HepG2 (cell line): ENCODE measurements around the gene TMEM258. TPM values are rescaled to one million over a fixed set of nuclear protein-coding genes. Genes with fewer than 3 reads are reported as not detected.

ENCODE experiments used
- AGO2 ChIP-seq: fragments of 200-400 bp; formaldehyde crosslinking; optimal IDR thresholded peaks from 2 replicates; pipeline ENCODE3; 2017; ENCODE audit warnings: mild to moderate bottlenecking, low read depth, low read length, moderate library complexity
- ARID4A ChIP-seq: sonication (generic); formaldehyde crosslinking; IDR thresholded peaks from 2 replicates; pipeline ENCODE4 v1.5.0; 2020; ENCODE audit warnings: mild to moderate bottlenecking, missing genetic modification reagents, borderline replicate concordance
- CBX5 ChIP-seq: sonication (generic); formaldehyde crosslinking; IDR thresholded peaks from 2 replicates; pipeline ENCODE4 v1.4.0; 2020; ENCODE audit warnings: missing genetic modification reagents, borderline replicate concordance
- DR1 ChIP-seq: sonication (generic); formaldehyde crosslinking; IDR thresholded peaks from 2 replicates; pipeline ENCODE4 v1.8.0; 2021; ENCODE audit warnings: mild to moderate bottlenecking, missing genetic modification reagents, inconsistent platforms
- KIAA2018 ChIP-seq: sonication (generic); formaldehyde crosslinking; IDR thresholded peaks from 2 replicates; pipeline ENCODE4 v1.5.0; 2020; ENCODE audit warnings: mild to moderate bottlenecking, missing genetic modification reagents, borderline replicate concordance
- MAF1 ChIP-seq: sonication (generic); formaldehyde crosslinking; IDR thresholded peaks from 2 replicates; pipeline ENCODE4 v1.5.0; 2020; ENCODE audit warnings: missing genetic modification reagents, borderline replicate concordance
- REPIN1 ChIP-seq: sonication (generic); formaldehyde crosslinking; IDR thresholded peaks from 2 replicates; pipeline ENCODE4 v1.8.0; 2022; ENCODE audit warnings: missing genetic modification reagents, low read depth, mild to moderate bottlenecking, borderline replicate concordance
- YEATS4 ChIP-seq: sonication (generic); formaldehyde crosslinking; IDR thresholded peaks from 2 replicates; pipeline ENCODE4 v1.4.0; 2020; ENCODE audit warnings: missing genetic modification reagents, borderline replicate concordance
- ZBTB4 ChIP-seq: sonication (generic); formaldehyde crosslinking; IDR thresholded peaks from 2 replicates; pipeline ENCODE4 v1.4.0; 2020; ENCODE audit warnings: missing genetic modification reagents, mild to moderate bottlenecking, borderline replicate concordance
- ZC3H13 ChIP-seq: sonication (generic); formaldehyde crosslinking; IDR thresholded peaks from 2 replicates; pipeline ENCODE4 v1.8.1; 2023; ENCODE audit warnings: mild to moderate bottlenecking, missing genetic modification reagents, moderate library complexity
- ZNF282 ChIP-seq: fragments of 450-650 bp; IDR thresholded peaks from 2 replicates; pipeline ENCODE4 v1.6.1; 2018; ENCODE audit not compliant: partially characterized antibody
- polyA plus RNA-seq, 8 experiments: library from polyadenylated mRNA; depleted of rRNA in 3 of 8; stranded (reverse) in 7 of 8; unstranded in 1 of 8; fragments of >200 nt; fragmentation: Illumina TruSeq in 4 of 8; extraction: Trizol in 4 of 8; gene quantifications; 2 replicates each; pipeline versions ENCODE4 v1.2.1 to v1.2.3, GENCODE V29; 2011 to 2016; ENCODE audit warnings: low read depth in 4 of 8, missing spikeins in 1 of 8, mixed read lengths in 1 of 8; ENCODE audit not compliant: insufficient read depth in 1 of 8
- total RNA-seq, 5 experiments: library from RNA; depleted of rRNA; stranded (reverse); fragments of >200 nt; fragmentation: Illumina TruSeq; extraction: Trizol; gene quantifications; 2 replicates each; pipeline ENCODE4 v1.2.3, GENCODE V29; 2016; ENCODE audit warnings: low read depth in 1 of 5

Gene TMEM258
- total and polyA plus RNA-seq, 2 of the 13 experiments (the other 11 are each of a cell fraction or from before 2014, with no cell fraction given), result 175 to 424 TPM

- TF ChIP-seq ARID4A (CRISPR knock-in tag) (peak; percentile 60; the same call in 1 of the 2 replicates), DR1 (CRISPR knock-in tag) (peak; percentile 78), ZNF282 (no peak), REPIN1 (CRISPR knock-in tag) (no peak), ZBTB4 (CRISPR knock-in tag) (no peak), CBX5 (CRISPR knock-in tag) (peak; percentile 62), MAF1 (no peak), ZC3H13 (CRISPR knock-in tag) (peak; percentile 70; the same call in 1 of the 2 replicates), YEATS4 (CRISPR knock-in tag) (peak; percentile 84), AGO2 (peak; percentile 63), KIAA2018 (no peak)
Observed at GRCh38 chr11:61756452-61757212, 35.8 kb downstream of the TMEM258 start (continued).
